GM18498 (cell line): Measurements from ENCODE around the gene RASL11B.
"Not testable (repeated sequence)": the region's sequence is repeated elsewhere in the genome, so short reads cannot be mapped to it uniquely, and the experiment has no call there.

Experiments
- ATAC-seq: cut with Tn5 transposase; IDR thresholded peaks from one replicate; pipeline ENCODE4 v1.9.1; 2021; ENCODE audit warnings: mild to moderate bottlenecking, moderate library complexity; ENCODE audit not compliant: unreplicated experiment

Gene RASL11B, protein sequence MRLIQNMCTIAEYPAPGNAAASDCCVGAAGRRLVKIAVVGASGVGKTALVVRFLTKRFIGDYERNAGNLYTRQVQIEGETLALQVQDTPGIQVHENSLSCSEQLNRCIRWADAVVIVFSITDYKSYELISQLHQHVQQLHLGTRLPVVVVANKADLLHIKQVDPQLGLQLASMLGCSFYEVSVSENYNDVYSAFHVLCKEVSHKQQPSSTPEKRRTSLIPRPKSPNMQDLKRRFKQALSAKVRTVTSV

DNA sequence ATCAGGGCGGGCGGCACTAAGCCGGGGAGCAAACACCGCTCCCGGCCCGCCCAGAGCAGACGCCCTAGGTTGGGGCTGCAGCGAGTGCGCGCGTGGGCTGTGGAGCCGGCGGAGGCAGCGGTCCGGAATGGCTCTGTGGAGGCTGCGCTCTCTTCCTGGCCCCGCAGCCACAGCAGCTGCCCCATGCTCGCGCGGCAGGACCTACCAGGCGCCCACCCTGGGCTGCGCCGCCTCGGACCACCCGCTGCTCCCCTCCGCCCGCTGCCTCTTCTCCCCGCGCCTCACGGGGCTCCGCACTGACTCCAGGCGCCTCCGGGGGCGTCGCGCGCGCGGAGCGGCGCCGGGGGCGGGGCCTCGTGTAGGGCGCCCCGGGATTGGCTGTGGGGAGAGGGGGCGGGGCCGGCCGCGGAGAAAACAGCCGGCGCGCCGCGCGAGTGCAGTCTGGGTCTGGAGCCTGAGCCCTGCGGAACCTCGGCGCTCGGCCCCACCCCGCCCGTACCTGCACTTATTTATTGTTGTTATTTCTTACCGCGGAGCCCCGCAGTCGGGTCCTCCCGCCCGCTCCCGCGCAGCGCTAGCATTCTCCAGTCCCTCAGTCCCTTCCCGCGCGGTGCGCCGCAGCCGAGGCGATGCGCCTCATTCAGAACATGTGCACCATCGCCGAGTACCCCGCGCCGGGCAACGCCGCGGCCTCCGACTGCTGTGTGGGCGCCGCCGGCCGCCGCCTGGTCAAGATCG is at the start of gene RASL11B:
Gene RASL11B (plus strand): TSS at position 439 of the 738 bp plus-strand sequence. CDS start 191 bp downstream, at position 630.
- peak; percentile 100 for ATAC-seq

DNA sequence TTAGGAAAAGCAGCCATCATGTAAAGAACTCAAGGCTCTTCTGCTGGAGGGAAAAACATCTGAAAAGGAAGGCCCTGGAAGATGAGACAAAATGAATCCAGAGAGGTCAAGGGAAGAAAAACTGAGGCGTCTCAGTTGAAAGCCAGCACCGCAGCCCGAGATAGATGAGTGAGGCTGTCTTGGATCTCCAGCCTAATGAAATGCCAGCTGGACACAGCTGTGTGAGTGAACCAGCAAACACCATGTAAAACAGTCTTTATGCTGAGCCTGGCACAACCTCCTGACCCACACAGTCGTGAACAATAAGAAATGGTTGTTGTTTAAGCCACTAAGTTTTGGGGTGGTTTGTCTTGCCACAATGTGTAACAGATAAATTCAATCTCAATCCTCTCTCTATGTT is 48.6 kb upstream of the RASL11B start:
- no peak for ATAC-seq

DNA sequence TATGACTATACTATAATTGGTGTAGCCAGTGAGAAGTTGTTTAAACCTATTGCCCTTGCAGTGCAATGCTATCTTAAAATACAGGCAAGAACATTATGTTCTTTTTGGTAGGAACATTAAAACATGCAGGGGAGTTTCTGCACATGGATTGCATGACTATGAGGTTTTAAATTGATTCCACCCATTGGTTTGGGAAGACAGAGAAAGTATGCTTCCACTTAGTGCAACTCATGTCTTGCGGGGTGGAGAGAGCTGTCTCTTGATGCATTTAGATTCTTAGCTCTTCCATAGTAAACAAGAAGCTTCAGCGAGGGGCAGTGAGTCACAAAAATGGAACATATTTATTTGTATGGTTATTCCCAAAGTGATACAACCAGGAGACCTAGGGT is 39.5 kb upstream of the RASL11B start:
- no peak for ATAC-seq

DNA sequence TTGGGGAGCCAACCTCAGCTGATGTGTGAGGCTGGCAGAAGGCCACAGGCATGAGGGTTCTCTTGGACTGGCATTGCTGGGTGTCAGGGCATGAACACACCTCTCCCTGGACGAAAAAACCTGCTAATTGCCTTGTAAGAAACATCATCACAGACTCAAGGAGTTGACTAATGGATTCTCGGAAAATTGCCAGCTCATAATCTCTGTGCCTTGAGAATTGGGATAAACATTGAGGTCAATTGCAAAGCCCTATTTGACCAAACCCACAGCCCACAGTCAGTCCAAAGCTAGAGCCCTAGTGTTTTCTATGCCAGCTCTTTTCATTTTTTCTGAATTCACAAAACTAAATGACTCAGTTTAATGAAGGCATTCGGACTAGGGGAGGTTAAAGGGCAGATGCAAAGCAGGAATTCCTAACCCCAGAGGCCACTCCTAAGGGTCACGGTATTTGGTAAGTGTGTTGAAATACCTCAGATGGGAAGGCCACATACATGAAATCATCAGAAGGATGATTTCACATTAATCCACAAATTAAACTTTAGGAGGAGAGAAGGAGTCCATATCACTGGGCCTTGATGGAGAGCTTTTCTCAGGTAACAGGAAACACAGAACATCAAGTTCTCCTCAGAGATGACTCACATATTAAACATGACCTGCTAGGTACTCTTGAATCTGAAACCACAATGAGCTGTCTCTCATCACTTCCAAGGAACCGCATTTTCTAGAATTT is 39.0 kb upstream of the RASL11B start:
- no peak for ATAC-seq

DNA sequence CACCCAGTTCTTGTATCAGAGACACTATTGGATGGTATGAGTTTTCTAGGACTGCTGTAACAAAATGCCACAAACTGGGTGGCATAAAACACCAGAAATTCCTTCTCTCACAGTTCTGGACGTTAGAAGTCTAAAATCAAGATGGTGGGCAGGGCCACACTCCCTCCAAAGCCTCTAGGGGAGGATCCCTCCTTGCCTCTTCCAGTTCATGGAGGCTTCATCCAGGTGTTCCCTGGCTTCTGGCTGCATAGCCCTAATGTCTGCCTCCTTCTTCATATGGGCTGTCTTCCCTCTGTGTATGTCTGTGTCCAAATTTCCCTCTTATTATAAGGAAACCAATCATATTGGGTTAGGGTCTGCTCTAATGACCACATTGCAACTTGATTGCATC is 38.4 kb upstream of the RASL11B start:
- ATAC-seq, result no peak

DNA sequence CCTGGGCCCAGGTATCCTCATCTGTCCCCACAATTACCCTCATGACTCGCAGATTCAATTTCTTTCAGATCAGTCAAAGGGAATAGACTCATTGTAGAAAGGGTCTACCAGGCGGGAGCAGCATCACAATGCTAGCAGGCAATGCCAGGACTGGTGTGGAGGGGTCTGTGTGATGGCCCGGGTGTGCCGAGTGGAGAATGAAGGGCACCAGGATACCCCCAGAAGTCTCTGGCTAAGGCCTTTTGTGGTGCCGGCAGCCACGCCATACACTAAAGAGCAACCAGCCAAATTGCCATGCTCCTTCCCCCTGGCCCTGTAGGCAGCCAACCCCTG is 37.9 kb upstream of the RASL11B start:
- ATAC-seq, result no peak

DNA sequence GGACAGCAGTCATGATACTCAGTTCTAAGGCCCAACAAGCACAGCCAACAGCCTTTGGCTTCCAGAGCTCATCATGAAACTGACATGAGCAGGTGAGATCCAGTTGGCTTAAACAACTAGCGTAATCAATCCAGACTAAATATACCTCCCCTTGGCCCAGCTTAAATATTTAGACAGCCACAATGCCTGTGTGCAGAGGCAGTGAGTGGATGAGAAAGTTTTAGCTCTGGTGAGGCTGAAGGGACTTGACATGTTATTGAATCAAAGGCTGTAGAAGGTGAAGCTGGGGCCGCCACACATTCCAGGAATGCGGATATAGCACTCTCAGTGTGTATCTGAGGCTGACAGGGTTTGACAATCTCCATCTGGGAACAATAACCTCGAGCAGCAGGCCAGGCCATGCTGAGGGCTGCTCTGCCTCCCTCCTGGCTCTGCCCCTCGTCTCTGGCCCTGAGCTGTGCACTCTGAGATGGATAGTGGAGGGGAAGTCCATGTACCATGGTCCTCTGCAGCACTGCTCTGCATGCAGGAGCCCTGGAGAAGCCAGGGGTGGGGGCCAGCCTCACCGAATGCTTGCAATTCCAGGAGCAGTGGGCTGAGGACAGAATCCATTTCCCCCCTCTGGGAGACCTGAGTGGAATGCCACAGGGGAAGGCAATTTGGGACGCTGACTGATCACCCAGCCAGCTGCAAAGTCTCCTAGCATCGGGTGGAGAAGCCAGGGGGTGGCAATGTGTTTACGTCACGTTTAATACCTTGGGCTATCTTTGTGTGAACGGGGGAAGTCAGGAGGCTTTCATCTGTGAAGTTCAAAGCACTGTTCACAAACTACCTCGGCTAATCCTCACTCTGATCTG is 37.3 kb upstream of the RASL11B start:
- no peak for ATAC-seq

DNA sequence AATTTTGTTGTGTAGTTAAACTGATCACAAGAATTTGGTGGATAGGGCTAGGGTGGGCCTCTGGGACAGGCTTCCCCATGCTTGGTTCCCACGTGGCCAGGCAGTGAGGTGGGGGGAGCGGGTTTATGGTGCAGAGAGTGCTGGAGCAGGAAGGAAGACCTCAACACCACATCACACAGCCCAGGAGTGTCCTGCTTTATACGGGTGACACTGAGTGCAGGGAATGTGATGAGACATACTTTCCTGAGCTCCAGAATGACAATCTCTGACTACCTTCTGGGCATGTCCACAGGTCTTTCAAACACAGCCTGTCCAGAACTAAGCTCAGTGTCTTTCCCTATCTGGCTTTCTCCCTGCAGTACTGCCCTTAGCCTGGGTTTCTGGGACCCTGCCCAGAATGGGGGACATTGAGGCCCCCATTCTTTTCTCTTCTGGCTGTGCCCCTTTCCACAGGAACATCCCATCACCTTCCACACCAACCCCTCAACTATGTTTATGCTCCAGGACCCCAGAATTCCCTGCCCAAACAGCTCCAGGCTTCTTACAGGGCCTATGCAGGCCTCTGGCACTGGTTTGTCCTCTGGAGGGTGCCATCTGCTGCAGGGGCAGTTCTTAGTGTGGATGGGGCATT is 36.5 kb upstream of the RASL11B start:
- ATAC-seq, result no peak

DNA sequence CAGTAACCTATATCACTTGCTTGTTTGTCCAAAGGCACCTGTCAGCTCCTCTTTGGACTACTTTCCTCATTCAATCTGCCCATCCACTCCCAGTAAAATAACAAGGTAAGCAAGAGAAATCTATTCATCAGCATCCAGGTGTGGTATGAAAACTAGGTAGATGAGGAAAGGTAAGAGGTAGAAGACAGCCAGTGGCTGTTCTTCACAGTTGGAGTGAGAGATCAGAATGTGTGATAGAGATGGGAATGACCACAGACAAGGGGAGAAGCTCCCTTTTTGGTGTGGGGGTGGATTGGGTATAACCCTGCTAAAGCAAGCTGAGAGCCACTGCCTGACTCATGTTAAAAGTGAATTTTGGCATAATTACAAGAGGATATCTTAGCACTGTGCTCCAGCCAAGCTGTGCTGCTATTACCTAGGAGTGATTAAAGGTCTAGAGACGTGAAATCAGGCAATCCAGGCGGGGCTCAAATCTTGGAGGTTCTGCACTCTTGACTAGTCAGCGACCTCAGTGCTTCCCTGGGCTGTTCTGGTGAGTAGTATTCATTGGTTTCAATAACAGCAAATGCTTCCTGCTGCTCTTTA is 28.1 kb upstream of the RASL11B start:
- no peak for ATAC-seq

DNA sequence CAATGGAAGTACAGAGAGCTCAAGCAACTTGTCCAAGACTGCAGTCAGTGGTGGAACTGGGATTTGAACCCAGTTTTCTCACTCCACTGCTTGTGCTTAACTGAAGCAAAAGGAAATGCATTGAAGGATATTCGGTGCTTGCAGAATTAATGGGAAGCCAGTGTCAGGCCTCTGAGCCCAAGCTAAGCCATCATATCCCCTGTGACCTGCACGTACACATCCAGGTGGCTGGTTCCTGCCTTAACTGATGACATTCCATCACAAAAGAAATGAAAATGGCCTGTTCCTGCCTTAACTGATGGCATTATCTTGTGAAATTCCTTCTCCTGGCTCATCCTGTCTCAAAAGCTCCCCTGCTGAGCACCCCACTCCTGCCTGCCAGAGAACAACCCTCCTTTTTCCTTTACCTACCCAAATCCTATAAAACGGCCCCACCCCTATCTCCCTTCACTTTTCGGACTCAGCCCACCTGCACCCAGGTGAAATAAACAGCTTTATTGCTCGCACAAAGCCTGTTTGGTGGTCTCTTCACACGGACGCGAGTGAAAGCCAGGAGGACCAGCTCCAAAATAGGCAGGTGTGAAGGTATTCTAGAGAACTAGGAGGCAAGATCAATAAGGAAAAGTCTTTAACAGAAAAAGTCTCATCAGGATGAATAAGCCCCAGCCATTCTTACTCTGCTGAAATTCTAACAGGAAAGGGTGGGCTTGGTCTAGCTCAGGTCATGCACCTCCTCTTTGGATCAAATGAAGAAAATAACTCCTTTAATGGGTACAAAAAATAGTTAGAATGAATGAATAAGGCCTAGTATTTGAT is 27.3 kb upstream of the RASL11B start:
- ATAC-seq, result not testable (repeated sequence)

DNA sequence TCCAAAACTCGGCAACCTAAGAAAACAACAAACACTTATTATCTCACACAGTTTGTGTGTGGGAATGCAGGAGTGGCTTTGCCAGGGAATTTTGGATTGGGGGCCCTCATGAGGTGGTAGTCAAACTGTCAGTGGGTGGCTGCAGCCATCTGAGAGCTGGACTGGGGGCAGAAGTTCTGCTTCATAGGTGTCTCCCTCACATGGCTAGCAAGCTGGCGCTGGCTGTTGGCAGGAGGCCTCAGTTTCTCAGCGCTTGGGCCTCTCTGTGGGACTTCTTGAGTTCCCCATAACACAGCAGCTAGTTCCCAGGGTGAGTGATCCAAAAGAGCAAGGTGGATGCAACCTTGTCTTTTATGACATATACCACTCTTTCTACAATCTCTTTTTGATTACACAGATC is 26.0 kb upstream of the RASL11B start:
- no peak for ATAC-seq

DNA sequence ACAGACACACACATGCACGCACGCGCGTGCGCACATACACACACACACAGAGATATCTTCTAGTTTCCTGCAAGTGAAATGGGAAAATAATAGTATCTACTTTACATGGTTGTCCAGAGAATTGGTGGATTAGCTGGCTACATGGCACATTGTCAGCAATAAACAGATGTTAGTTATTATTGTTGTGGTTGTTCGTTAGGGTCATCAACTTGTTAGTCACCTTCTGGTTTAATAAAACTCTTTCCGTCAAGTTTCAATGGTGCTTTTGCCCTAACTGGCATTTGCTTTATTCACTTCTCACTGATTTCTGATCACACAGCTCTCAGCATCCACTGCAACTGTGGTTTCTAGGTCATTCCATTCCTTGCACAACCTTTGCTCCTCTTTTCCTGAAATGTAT is 25.4 kb upstream of the RASL11B start:
- no peak for ATAC-seq

DNA sequence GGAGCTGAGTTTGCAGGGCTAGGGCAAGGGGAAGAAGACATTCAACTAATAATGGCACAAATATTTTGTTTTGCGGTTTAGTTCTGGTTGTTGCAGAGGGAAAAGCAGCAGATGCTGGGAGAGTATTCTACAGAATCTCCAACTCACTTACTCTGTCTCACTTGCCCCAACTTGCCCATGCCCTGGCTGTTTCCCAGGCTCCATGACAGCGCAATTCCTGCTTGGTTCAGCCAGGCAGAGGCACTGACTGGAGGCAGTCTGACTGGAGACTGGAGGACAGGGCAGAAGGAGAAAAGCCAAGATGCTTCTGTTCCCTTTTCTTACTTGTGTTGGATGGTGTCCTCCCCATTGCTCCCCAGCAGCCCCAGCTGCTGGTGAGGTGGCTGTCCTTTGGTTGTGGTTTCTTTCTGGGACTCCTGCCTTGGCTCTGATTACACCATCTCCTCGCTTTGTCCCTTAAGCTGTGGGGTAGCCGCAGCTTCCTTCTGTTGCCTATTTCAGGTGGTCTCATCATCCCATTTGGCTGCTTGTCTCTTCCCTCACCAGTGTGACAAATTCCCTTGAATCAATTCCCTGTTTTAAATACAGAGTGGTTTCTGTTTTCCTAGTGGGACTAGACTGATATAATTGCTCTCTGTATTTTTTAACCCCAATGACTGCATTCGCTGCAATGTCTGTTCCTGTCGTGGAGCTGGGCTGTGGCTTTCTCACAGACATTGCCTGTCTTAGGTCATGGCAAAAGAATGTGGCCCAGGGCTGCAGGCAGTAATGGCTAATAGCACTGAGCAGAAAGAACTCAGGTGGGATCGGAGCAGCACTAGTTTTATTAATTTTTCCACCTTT is 24.2 kb upstream of the RASL11B start:
- no peak for ATAC-seq

DNA sequence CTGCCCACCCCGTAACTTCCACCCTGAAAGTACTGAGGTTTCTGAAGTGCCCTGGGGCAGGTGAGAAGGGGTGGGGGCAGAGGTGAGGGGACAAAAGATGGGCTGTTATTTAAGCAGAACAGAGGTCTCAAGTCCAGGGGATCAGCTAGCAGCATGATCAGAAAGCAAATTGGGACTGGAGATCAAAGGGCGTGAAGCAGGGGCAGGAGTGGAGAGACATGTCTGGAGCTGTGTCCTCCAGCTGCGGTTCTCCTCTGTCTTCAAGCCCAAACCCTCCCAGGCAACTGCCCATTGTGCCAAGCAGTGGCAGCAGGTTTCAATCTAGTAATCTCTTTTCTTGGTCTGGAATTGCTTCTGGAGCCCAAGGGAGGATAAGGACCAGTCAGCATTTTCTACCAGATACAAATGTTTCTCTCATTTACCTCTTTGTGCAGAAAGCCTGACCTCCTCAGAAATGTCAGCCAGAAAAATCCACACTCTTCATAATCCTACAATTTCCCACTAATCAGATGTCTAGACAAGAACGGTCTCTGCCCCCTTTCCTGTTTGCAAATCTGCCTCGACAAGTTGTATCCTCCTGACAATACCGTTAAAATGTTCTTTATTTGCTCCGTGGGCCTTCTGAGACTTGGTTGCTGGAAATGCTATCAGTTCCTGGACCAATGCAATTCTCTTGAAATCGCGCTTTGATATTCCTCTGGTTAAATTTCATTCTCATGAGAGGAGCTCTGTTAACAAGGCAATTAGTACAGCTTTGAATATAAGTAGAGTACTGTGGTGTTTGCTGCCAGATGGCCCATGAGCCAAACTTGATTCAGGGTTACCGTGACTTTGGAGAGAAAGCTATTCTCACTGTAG is 23.2 kb upstream of the RASL11B start:
- no peak for ATAC-seq

DNA sequence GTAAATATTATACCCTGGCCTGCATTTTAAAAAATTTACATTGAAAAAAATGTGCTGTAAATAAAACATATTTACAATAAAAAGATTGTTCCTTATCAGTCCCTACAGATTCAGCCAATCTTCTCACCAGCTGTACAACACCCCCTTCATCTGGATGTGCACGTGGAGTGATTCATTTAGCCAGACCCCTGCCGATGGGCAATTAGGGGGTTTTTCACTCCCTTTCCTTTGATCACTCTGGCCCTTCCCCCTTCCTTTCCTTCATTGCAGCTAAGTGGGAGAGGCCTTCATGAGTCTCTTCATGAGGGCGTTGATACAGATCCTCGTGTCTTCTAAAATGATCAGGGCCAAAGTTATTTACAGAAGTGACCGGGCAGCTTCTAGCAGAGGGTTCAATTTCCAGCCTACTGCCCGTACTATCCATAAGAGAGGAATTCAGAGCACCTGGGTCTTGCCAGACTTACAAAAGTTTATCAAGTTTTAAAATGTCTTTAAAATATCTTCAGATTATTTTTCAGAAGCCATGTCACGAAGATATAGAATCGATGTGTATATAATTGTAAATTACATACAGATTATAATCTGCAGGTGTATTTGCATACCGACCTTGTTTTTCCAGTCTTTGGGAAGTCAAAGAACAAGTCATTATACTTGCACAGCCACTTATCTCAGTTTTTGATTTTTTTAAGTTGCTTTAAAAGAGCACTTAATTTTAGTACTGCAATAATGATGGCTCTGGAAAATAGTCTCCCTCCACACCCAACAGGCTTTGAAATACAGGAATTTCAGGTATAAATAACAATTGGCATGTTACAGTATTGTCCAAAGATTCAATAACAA is 21.4 kb upstream of the RASL11B start:
- ATAC-seq, result no peak

DNA sequence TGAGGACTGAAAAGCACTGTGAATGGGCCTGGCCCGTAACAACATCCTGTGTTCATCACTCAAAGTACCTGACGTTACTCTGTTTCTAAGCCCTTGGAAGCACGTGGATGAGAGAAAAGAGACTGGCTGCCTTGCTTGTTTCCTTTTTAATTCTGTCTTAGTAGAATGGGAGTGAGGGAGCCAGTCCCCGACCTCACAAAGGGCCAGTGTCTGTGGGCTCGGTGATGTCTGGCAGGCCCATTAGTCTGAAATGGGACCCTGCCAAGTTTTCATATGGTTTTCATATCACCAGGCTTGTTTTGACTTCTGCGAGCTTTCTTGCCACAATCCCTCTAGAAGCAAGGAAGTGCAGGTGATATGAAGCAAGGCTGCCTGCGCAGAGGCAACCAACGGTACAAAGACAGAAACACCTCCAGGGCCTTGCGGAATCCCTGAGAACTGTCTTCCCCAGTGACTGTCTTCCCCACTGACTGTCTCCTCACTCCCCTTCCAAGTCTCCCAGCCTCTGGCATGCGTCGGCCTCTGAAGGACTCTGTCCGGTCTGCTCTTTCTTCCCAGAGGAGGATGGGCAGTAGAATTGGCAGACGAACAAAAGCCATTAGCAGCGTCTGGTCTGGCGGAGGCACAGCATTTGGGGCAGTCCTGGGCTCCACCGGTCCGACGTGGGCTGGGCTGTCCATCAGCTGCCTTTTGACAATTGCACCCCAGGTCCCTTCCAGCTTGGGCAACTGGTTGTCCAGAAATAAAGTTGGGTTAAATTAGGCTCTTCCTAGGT is 20.2 kb upstream of the RASL11B start:
- no peak for ATAC-seq
